Measurements from ENCODE around the gene MMP23B. TPM values are rescaled to one million over a fixed set of nuclear protein-coding genes. Genes with fewer than 3 reads are reported as not detected.
"Not testable (repeated sequence)": the region's sequence is repeated elsewhere in the genome, so short reads cannot be mapped to it uniquely, and the experiment has no call there.

Gene MMP23B
- polyA plus RNA-seq (ENCODE audit: insufficient read length), result 14.9 TPM
- long read RNA-seq, donor 1, transcript MMP23B-201 (8 exons, 1,326 nt), result major isoform, 16 of 182 reads
- long read RNA-seq, donor 1, partial matches to known transcripts, result 151 of 182 reads
- long read RNA-seq, donor 1, other reads (novel, unspliced or antisense), result 7 of 182 reads
- long read RNA-seq, donor 2, transcript MMP23B-201 (8 exons, 1,326 nt), result major isoform, 9 of 14 reads
- long read RNA-seq, donor 2, partial matches to known transcripts, result 0 of 14 reads
- long read RNA-seq, donor 2, other reads (novel, unspliced or antisense), result 0 of 14 reads
- long read RNA-seq, donor 3, transcript MMP23B-201 (8 exons, 1,326 nt), result major isoform, 9 of 14 reads
- long read RNA-seq, donor 3, partial matches to known transcripts, result 0 of 14 reads
- long read RNA-seq, donor 3, other reads (novel, unspliced or antisense), result 0 of 14 reads
- long read RNA-seq, donor 4, result 0 reads
- long read RNA-seq, donor 5, transcript MMP23B-201 (8 exons, 1,326 nt), result major isoform, 16 of 22 reads
- long read RNA-seq, donor 5, partial matches to known transcripts, result 0 of 22 reads
- long read RNA-seq, donor 5, other reads (novel, unspliced or antisense), result 0 of 22 reads
- long read RNA-seq, donor 6, transcript MMP23B-201 (8 exons, 1,326 nt), result major isoform, 14 of 18 reads
- long read RNA-seq, donor 6, partial matches to known transcripts, result 0 of 18 reads
- long read RNA-seq, donor 6, other reads (novel, unspliced or antisense), result 0 of 18 reads
- long read RNA-seq, donor 7, transcript MMP23B-201 (8 exons, 1,326 nt), result major isoform, 22 of 190 reads
- long read RNA-seq, donor 7, partial matches to known transcripts, result 161 of 190 reads
- long read RNA-seq, donor 7, other reads (novel, unspliced or antisense), result 5 of 190 reads
- long read RNA-seq, donor 8, transcript MMP23B-201 (8 exons, 1,326 nt), result major isoform, 6 of 42 reads
- long read RNA-seq, donor 8, partial matches to known transcripts, result 34 of 42 reads
- long read RNA-seq, donor 8, other reads (novel, unspliced or antisense), result 0 of 42 reads

GRCh38 chr1:1631782-1632420 lies at the start of gene MMP23B:
Gene MMP23B, plus strand, starts transcription at chr1:1632173. Its CDS starts 46 bp downstream, at chr1:1632219.
- peak; percentile 70 for DNase-seq

- DNase-seq, result no peak
Observed at GRCh38 chr1:1582585-1583346, 49.2 kb upstream of the MMP23B start.

- DNase-seq, result no peak
Observed at GRCh38 chr1:1583347-1584010, 48.5 kb upstream of the MMP23B start.

GRCh38 chr1:1591452-1591851 lies 40.5 kb upstream of the MMP23B start:
- no peak for DNase-seq

- no peak for DNase-seq
Observed at GRCh38 chr1:1593834-1594601, 38.0 kb upstream of the MMP23B start.

- DNase-seq, result no peak
Observed at GRCh38 chr1:1594602-1595260, 37.2 kb upstream of the MMP23B start.

GRCh38 chr1:1595341-1595740 lies 36.6 kb upstream of the MMP23B start:
- DNase-seq, result not testable (repeated sequence)

GRCh38 chr1:1596493-1597274 lies 35.3 kb upstream of the MMP23B start:
- DNase-seq, result no peak

- DNase-seq, result no peak
Observed at GRCh38 chr1:1597275-1597930, 34.6 kb upstream of the MMP23B start.

- DNase-seq, result no peak
Observed at GRCh38 chr1:1598051-1598719, 33.8 kb upstream of the MMP23B start.

- DNase-seq, result no peak
Observed at GRCh38 chr1:1598720-1599029, 33.3 kb upstream of the MMP23B start.

GRCh38 chr1:1599030-1599934 lies 32.7 kb upstream of the MMP23B start:
- DNase-seq, result no peak

- DNase-seq, result no peak
Observed at GRCh38 chr1:1599935-1600860, 31.8 kb upstream of the MMP23B start, which contains the start of gene FNDC10. Gene FNDC10, minus strand, starts transcription at chr1:1600135. Its CDS starts 120 bp downstream, at chr1:1600015.

GRCh38 chr1:1600861-1601563 lies 31.0 kb upstream of the MMP23B start:
- no peak for DNase-seq

All from left kidney (tissue), 8 donors.